HUDEP-2 (cell line): ENCODE results near the gene PRAME.
"Not testable (repeated sequence)": the region's sequence is repeated elsewhere in the genome, so short reads cannot be mapped to it uniquely, and the experiment has no call there.

Source experiments
- DNase-seq, 76 experiments: peaks; one replicate each; lab custom pipeline; 2025; ENCODE audit not compliant: unreplicated experiment in 76 of 76; lab: John Stamatoyannopoulos, UW

PRAME gene

GRCh38 chr22:22581524-22581923 lies 22.5 kb upstream of the PRAME start:
- not testable (repeated sequence) for DNase-seq

DNA sequence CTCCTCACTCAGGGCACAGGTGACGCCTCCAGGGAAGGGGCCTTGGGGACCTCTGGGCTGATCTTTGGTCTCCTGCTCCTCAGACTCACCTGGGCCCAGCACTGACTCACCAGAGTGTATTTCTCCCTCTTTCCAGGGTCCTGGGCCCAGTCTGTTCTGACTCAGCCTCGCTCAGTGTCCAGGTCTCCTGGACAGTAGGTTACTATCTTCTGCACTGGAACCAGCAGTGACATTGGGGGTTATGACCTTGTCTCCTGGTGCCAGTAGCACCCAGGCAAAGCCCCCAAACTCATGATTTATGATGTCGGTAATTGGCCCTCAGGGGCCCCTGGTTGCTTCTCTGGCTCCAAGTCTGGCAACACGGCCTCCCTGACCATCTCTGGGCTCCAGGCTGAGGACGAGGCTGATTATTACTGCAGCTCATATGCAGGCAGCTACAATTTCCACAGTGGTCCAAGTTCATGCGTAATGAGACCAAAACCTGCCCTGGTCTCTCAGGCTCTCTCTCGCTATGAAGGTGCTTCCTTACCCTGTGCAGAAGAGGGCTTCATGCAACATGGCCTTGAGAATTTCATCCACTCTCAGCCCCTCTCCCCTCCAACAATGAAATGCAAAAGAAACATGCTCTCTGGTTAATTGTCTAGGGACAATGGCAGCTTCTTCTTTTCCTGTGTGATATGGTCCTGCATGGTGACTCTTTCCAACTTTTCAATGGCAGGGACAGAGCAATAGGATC lies 21.0 kb upstream of the PRAME start:
- DNase-seq = no peak

DNA sequence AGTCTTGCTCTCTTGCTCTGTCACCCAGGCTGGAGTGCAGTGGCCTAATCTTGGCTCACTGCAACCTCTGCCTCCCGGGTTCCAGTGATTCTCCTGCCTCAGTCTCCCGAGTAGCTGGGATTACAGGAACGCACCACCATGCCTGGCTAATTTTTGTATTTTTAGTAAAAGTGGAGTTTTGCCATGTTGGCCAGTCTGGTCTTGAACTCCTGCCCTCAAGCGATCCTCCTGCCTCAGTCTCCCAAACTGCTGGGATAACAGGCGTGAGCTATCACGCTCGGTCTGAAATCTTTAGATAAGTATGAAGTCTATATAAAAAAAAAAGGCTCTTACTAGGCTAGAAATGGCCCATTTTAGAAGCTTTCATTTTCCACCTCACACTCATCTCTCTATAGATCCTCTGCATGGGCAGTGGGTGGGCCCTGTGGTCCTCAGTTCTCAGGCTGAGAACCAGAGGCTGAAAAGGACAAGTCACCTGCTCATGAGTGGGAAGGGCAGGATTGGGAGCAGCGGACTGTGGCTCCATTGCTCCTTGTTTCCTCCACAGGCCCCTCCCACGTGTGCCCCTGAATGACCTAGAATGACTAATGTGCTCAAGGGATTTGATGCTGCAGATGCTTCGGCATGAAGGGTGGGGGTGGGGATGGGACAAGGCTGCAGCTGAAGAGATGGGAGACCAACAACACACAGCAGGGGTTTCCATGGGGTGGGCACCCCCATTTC lies 19.8 kb upstream of the PRAME start:
- DNase-seq = no peak

- DNase-seq = no peak
Observed at GRCh38 chr22:22576989-22577427, 17.9 kb upstream of the PRAME start.

- DNase-seq = peak in 27 of 76 experiments; percentile 1 to 47 (median 18)
Observed at GRCh38 chr22:22576244-22576988, 17.4 kb upstream of the PRAME start.

- no peak for DNase-seq
Observed at GRCh38 chr22:22574361-22574760, 15.3 kb upstream of the PRAME start.

- DNase-seq = no peak
Observed at GRCh38 chr22:22573047-22573889, 14.2 kb upstream of the PRAME start.

DNA sequence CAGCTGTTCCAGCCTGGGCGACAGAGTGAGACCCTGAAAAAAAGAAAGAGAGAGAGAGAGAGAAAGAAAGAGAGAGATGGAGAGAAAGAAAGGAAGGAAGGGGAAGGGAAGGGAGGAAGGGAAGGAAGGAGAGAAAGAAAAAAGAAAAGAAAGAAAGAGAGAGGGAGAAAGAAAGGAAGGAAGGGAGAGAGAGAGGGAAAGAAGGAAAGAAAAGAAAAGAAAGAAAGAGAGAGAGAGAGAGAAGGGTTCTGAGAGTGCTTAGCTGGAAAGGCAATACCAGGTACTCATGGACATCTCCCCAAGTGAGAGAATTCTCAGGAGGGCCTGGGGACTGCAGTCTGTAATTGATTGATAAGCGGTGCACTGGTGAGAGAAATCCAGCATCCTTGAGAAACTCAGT lies 12.8 kb upstream of the PRAME start:
- DNase-seq = no peak

GRCh38 chr22:22571429-22571828 lies 12.4 kb upstream of the PRAME start:
- no peak for DNase-seq

DNA sequence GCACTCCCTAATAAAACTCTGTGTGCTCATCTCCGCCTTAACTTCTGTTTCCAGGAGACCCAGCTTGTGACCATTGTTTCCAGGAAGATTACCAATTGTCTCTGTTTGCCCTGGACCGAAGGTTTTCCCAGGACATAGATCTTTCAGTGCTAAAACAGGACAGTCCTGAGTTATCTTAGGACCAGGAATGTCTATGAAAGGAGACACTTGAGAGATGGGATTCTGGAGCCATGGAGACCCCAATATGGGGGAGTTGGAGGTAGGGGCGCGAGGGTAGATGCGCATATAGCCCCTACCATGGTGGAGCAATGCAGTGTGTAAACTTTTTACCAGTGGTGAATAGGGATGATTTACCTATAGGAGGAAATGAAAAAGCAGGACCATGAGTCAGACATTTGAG lies 10.2 kb upstream of the PRAME start:
- no peak for DNase-seq

DNA sequence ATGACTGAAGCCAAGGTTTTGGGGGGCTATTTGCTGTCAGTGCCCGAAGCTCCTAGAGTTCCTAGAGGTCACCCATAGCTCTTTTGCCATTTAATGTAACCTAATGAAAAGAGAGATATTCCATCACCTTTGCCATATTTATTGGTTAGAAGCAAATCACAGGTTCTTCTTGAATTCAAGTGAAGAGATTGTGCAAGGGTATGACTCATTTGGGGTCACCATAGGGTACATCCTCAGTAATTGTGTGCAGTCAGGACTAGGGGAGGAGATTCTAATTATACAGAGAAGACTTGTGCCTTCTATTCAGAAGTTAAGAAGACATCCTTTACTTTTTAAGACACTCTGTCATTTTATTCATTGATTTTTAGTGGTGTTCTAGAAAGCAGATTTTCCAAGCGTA lies 6.9 kb upstream of the PRAME start:
- no peak for DNase-seq

DNA sequence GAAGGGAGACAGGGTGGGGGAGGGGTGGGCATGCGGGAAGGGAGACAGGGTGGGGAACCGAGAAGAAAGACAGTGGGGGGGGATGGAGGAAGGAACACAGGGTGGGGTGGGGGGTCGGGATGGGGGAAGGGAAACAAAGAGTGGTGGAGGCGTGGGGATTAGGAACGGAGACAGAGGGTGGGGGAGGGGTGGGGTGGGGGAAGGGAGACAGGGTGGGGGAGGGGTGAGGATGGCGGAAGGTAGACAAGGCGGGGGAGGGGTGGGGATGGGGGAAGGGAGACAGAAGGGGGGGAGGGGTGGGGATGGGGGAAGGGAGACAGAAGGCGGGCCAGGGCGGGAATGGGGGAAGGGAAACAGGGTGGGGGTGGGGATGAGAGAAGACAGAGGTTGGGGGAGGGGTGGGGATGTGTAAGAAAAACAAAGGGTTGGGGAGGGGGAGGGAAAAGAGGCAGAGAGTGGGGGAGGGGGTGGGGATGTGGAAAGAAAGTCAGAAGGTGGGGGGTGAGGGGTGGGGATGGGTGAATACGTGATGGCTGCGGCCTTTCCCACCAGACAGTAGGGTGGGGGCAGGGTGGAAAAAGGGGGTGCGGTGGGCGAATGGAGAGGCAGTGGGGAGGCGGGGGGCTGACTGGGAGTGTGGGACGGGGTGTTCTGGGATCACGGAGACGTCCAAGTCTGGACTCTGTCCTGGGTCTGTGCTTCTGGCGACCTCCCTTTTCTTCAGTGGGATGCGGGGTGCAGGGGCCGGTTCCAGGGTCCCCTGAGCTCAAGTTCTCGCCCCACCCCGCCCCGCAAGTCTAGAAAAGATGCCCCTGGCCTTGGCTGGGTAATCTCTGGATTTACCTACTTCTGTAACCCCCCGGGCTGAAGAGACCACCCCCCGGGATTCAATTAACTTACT lies 744 bp downstream of the PRAME start:
- DNase-seq = no peak

GRCh38 chr22:22556995-22557925 lies 1.8 kb downstream of the PRAME start:
- DNase-seq = no peak

GRCh38 chr22:22556578-22556977 lies 2.5 kb downstream of the PRAME start:
- no peak for DNase-seq

DNA sequence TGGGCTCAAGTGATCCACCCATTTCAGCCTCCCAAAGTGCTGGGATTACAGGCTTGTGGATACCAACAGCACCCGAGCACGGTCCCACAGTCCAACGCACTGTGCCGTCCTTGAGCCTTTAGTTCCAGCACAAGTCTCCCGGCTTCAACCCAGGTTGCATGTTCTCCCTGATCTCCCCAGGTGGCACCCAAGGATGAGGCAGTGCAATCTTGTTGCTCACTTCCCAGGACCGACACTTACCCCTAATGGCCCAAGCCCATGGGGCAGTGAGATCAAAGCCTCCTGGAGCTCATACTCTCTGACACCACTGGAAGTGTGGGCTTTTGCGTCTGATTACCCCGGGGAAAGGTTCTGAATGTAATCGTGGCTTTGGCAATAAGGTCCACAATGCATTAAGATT lies 3.5 kb downstream of the PRAME start:
- DNase-seq = no peak

DNA sequence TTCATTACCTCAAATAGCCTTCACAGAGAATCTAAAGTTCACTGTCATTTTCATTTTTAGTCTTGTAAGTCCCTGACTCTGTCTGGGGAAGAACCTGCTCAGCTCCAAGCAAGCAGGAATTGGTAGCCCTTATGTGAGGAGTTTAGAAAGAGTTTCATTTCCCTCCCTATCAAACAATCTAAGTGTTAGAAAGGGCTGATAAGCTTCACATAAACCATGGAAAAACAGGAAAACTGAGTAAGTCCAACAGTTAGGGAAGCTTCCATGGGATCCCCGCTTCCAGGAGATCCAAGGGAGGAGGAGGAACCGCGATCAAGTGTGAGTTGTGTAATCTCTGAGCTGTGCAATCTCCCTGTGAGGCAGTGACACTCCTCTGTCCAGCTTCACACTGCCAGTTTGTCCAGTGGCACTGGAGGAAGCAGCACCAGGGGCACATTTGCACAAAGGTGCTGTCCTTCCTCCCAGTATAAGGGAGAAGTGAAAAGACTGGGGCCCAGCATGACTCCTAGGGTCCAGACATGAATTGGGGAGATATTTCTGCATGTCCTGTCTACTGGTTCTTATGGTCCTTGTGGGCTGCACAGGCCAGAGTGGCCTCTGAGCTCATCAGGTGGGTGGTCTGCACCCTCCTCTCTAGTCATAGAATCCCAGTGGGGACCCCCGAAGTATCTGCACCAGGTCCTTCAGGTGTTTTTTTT lies 4.3 kb downstream of the PRAME start:
- no peak for DNase-seq

GRCh38 chr22:22553735-22554586 lies 5.1 kb downstream of the PRAME start:
- no peak for DNase-seq
